H1 (cell line): ENCODE measurements around the gene H1-8. TPM values are rescaled to one million over a fixed set of nuclear protein-coding genes. Genes with fewer than 3 reads are reported as not detected.
"Not testable (repeated sequence)": the region's sequence is repeated elsewhere in the genome, so short reads cannot be mapped to it uniquely, and the experiment has no call there.

Source experiments
- CTCF ChIA-PET: fragments of 300-600 bp; sonication (Branson Sonifier 250); formaldehyde crosslinking; loops from one replicate; lab custom pipeline; 2021; ENCODE audit not compliant: partially characterized antibody; lab: Charles Lee
- POLR2A ChIA-PET: fragments of 300-600 bp; sonication (Branson Sonifier 250); formaldehyde crosslinking; loops from one replicate; lab custom pipeline; 2021; ENCODE audit warnings: inconsistent platforms; ENCODE audit not compliant: partially characterized antibody; lab: Charles Lee
- DNase-seq, 2 experiments: peaks; one replicate each; pipeline versions ENCODE4 v3.0.0 to v3.0.0-alpha.2; 2010 to 2022; ENCODE audit warnings: low spot score in 2 of 2, low read depth in 1 of 2, mixed read lengths in 1 of 2
- FAIRE-seq: peaks from 2 replicates; lab custom pipeline; 2011; peaks lifted over from hg19 to GRCh38; lab: Jason Lieb, UNC
- H2AFZ ChIP-seq: 2 replicates; pipeline ENCODE4 v1.8.1; 2012; ENCODE audit warnings: low read length, inconsistent platforms
- H2AK5ac ChIP-seq: 2 replicates; pipeline ENCODE4 v1.6.1; 2013; ENCODE audit warnings: low read depth, low read length
- H2BK120ac ChIP-seq: replicated peaks from 2 replicates; pipeline ENCODE3; 2013; ENCODE audit warnings: low read depth, low read length, inconsistent platforms
- H2BK12ac ChIP-seq: 2 replicates; pipeline ENCODE4 v1.6.1; 2013; ENCODE audit warnings: low read depth, low read length
- H2BK15ac ChIP-seq: 2 replicates; pipeline ENCODE4 v1.6.1; 2013; ENCODE audit warnings: low read length
- H2BK20ac ChIP-seq: 2 replicates; pipeline ENCODE4 v1.6.1; 2013; ENCODE audit warnings: low read length
- H2BK5ac ChIP-seq: 2 replicates; pipeline ENCODE4 v1.6.1; 2013; ENCODE audit warnings: low read depth, low read length
- H3K14ac ChIP-seq: 2 replicates; pipeline ENCODE4 v1.6.1; 2013; ENCODE audit warnings: inconsistent platforms; ENCODE audit not compliant: insufficient read length
- H3K18ac ChIP-seq: 2 replicates; pipeline ENCODE4 v1.6.1; 2013; ENCODE audit warnings: low read length; ENCODE audit errors: extremely low read depth
- H3K23ac ChIP-seq: 2 replicates; pipeline ENCODE4 v1.6.1; 2013; ENCODE audit warnings: inconsistent platforms; ENCODE audit not compliant: insufficient read length
- H3K23me2 ChIP-seq: 2 replicates; pipeline ENCODE4 v1.6.1; 2013; ENCODE audit warnings: low read depth, low read length
- H3K27ac ChIP-seq: 2 replicates; pipeline ENCODE4 v1.6.1; 2011; ENCODE audit warnings: low read depth, low read length, inconsistent platforms
- H3K27me3 ChIP-seq, 4 experiments: replicated peaks in 1 of 4; 1 replicate in 1 of 4; 2 replicates in 3 of 4; pipeline versions ENCODE4 v1.6.1 to v1.8.1; 2011 to 2013; ENCODE audit warnings: low read length in 3 of 4, mild to moderate bottlenecking in 3 of 4, inconsistent platforms in 2 of 4, mixed read lengths in 2 of 4, moderate library complexity in 1 of 4; ENCODE audit not compliant: control insufficient read depth in 3 of 4, insufficient read depth in 3 of 4; ENCODE audit errors: extremely low read depth in 1 of 4
- H3K36me3 ChIP-seq, 4 experiments: 2 replicates each; pipeline versions ENCODE4 v1.6.1 to v1.8.1; 2011 to 2013; ENCODE audit warnings: mild to moderate bottlenecking in 4 of 4, low read length in 3 of 4, moderate library complexity in 2 of 4, control low read depth in 1 of 4, inconsistent platforms in 1 of 4; ENCODE audit not compliant: insufficient read depth in 4 of 4, control insufficient read depth in 2 of 4
- H3K4ac ChIP-seq: replicated peaks from 2 replicates; pipeline ENCODE3; 2013; ENCODE audit warnings: low read length, low read depth, mixed read lengths, inconsistent platforms; ENCODE audit not compliant: insufficient read length
- H3K4me1 ChIP-seq, 4 experiments: replicated peaks in 1 of 4; 1 replicate in 1 of 4; 2 replicates in 3 of 4; pipeline versions ENCODE4 v1.6.1 to v1.8.1; 2011 to 2013; ENCODE audit warnings: low read length in 3 of 4, inconsistent platforms in 2 of 4, mixed read lengths in 1 of 4; ENCODE audit not compliant: insufficient read depth in 4 of 4, control insufficient read depth in 3 of 4
- H3K4me2 ChIP-seq, 2 experiments: 2 replicates each; pipeline versions ENCODE4 v1.6.1 to v1.8.1; 2011 to 2013; ENCODE audit warnings: low read depth in 2 of 2, low read length in 2 of 2, control low read depth in 1 of 2, inconsistent platforms in 1 of 2, mild to moderate bottlenecking in 1 of 2; ENCODE audit not compliant: insufficient read depth in 1 of 2
- H3K4me3 ChIP-seq, 4 experiments: fragments of 200-600, 300-600 bp in 1 of 4; sonication (generic), shearing (Covaris generic), sonication (Bioruptor Twin) in 1 of 4; 2 replicates each; pipeline versions ENCODE4 v1.5.1 to v1.8.1; 2011 to 2016; ENCODE audit warnings: low read length in 4 of 4, low read depth in 3 of 4, control low read depth in 2 of 4, inconsistent platforms in 2 of 4, mild to moderate bottlenecking in 2 of 4, mixed read lengths in 1 of 4, moderate library complexity in 1 of 4; ENCODE audit not compliant: insufficient read depth in 2 of 4; ENCODE audit errors: extremely low read depth in 1 of 4
- H3K56ac ChIP-seq: replicated peaks from 2 replicates; pipeline ENCODE3; 2013; ENCODE audit warnings: low read depth, mild to moderate bottlenecking, mixed read lengths, low read length, inconsistent platforms; ENCODE audit not compliant: insufficient read length
- H3K79me1 ChIP-seq: 2 replicates; pipeline ENCODE4 v1.6.1; 2013; ENCODE audit warnings: low read depth, low read length, control low read depth
- H3K79me2 ChIP-seq, 2 experiments: 2 replicates each; pipeline versions ENCODE4 v1.6.1 to v1.8.1; 2012 to 2013; ENCODE audit warnings: low read length in 2 of 2, mild to moderate bottlenecking in 2 of 2, inconsistent platforms in 1 of 2; ENCODE audit not compliant: insufficient read depth in 2 of 2, control insufficient read depth in 1 of 2
- H3K9ac ChIP-seq, 4 experiments: replicated peaks in 1 of 4; 1 replicate in 1 of 4; 2 replicates in 3 of 4; pipeline versions ENCODE4 v1.6.1 to v1.8.1; 2011 to 2013; ENCODE audit warnings: low read depth in 3 of 4, low read length in 3 of 4, control low read depth in 2 of 4, mild to moderate bottlenecking in 2 of 4, moderate library complexity in 2 of 4, inconsistent platforms in 1 of 4; ENCODE audit errors: extremely low read depth in 1 of 4
- H3K9me3 ChIP-seq, 2 experiments: 2 replicates each; pipeline versions ENCODE4 v1.6.1 to v1.8.1; 2012 to 2013; ENCODE audit warnings: mild to moderate bottlenecking in 2 of 2, moderate library complexity in 2 of 2, control low read depth in 1 of 2, inconsistent platforms in 1 of 2, low read depth in 1 of 2, low read length in 1 of 2, mixed read lengths in 1 of 2; ENCODE audit not compliant: insufficient read depth in 2 of 2
- H4K20me1 ChIP-seq, 2 experiments: replicated peaks in 1 of 2; 2 replicates each; pipeline versions ENCODE3 to v1.8.1; 2011 to 2013; ENCODE audit warnings: inconsistent platforms in 2 of 2, low read length in 2 of 2, mild to moderate bottlenecking in 1 of 2; ENCODE audit not compliant: insufficient read depth in 2 of 2, control insufficient read depth in 1 of 2
- H4K5ac ChIP-seq: 2 replicates; pipeline ENCODE4 v1.6.1; 2013; ENCODE audit warnings: low read length, low read depth, mixed read lengths, inconsistent platforms; ENCODE audit not compliant: insufficient read length
- H4K8ac ChIP-seq: 2 replicates; pipeline ENCODE4 v1.8.0; 2013; ENCODE audit warnings: mild to moderate bottlenecking, moderate library complexity, low read length, inconsistent platforms; ENCODE audit not compliant: insufficient read depth; ENCODE audit errors: extremely low read depth
- H4K91ac ChIP-seq: replicated peaks from 2 replicates; pipeline ENCODE3; 2013; ENCODE audit warnings: low read length, mixed read lengths, inconsistent platforms; ENCODE audit not compliant: insufficient read length
- WGBS, 2 experiments: shearing (Covaris generic) in 1 of 2; methylation state at CpG; one replicate each; pipeline versions ENCODE4 v1.1.6 to v1.1.7; 2013 to 2015; ENCODE audit warnings: low lambda C conversion rate in 2 of 2, mixed read lengths in 2 of 2, inconsistent platforms in 1 of 2, low coverage in 1 of 2, missing lambda C conversion rate in 1 of 2; ENCODE audit not compliant: insufficient replicate concordance in 2 of 2, insufficient coverage in 1 of 2, insufficient read length in 1 of 2; ENCODE audit errors: extremely low coverage in 1 of 2, missing lambda C conversion rate in 1 of 2; 5-methylcytosine and 5-hydroxymethylcytosine counted together
- polyA plus RNA-seq, 7 experiments: library from polyadenylated mRNA; depleted of rRNA in 3 of 7; stranded (reverse) in 5 of 7; unstranded in 2 of 7; fragments of >200 nt in 5 of 7; fragments of 200-250 nt in 2 of 7; gene quantifications; 1 replicate in 5 of 7; 2 replicates in 1 of 7; 4 replicates in 1 of 7; pipeline versions ENCODE4 v1.2.1 to v1.2.3, GENCODE V29; 2011 to 2013; ENCODE audit warnings: missing spikeins in 2 of 7, mixed read lengths in 2 of 7
- total RNA-seq: library from RNA; stranded (reverse); fragmentation: NEBNext Ultra II Directional; extraction: Animal tissue kit (Norgen Biotek cat#: 25700); gene quantifications from 2 replicates; pipeline ENCODE4 v1.2.1, GENCODE V29; 2021

The H1-8 gene
- total and polyA plus RNA-seq, 2 of the 8 experiments (the other 6 are each of a cell fraction or from before 2014, with no cell fraction given): not detected

DNA sequence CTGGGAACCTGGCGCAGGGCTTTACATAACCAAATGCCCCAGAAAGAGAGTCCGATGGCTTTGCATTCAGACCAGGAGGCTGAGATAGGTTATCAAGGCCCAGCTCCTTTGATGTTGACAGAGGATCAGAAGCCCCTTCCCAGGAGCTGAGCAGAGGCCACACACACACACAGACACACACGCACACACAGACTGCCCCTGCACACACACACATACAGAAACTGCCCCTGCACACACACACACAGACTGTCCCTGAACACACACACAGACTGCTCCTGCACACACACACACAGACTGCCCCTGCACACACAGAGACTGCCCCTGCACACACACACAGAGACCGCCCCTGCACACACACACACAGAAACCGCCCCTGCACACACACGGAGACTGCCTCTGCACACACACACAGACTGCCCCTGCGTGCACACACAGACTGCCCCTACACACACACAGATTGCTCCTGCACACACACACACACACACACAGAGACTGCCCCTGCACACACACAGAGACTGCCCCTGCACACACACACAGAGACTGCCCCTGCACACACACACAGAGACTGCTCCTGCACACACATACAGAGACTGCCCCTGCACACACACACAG, 27.0 kb upstream of the H1-8 start:
- DNase-seq, H3K27ac ChIP-seq, H4K20me1 ChIP-seq, H3K4me3 ChIP-seq, H4K8ac ChIP-seq, H3K27me3 ChIP-seq, H3K18ac ChIP-seq, H3K4ac ChIP-seq, H2AFZ ChIP-seq, FAIRE-seq, H3K79me2 ChIP-seq, H4K5ac ChIP-seq, H3K9me3 ChIP-seq, H2BK20ac ChIP-seq, H3K56ac ChIP-seq, H3K23ac ChIP-seq, H3K9ac ChIP-seq, H2BK15ac ChIP-seq, H2AK5ac ChIP-seq, H3K36me3 ChIP-seq, H3K14ac ChIP-seq, POLR2A ChIA-PET, H2BK120ac ChIP-seq, H2BK5ac ChIP-seq, H2BK12ac ChIP-seq, H4K91ac ChIP-seq, H3K4me1 ChIP-seq, H3K79me1 ChIP-seq, H3K4me2 ChIP-seq, H3K23me2 ChIP-seq: not testable (repeated sequence)
- 85% methylated on average over 7 of the region's 7 CpGs; no CpG with 5 or more reads in 1 of the 2 experiments for WGBS, 2 experiments
- CTCF ChIA-PET: interaction anchor here (1.5 kb wide), 1 partner anchor 112 kb away, joined by 4 read pairs; no protein-coding TSS in a partner anchor
